ENCODE data around the gene KCTD16. TPM values are rescaled to one million over a fixed set of nuclear protein-coding genes. Genes with fewer than 3 reads are reported as not detected.

Gene KCTD16
- total RNA-seq, 1 donor from 2014 or later, result 0.37 TPM

GRCh38 chr5:144438237-144438636 lies 267.6 kb downstream of the KCTD16 start:
- peaks cover 8% of the 10 kb centered on the region for H3K9me3 Mint-ChIP-seq
- no peak for DNase-seq (ENCODE audit: low read depth, low spot score)
- H3K27me3 Mint-ChIP-seq (ENCODE audit: low read depth), result no peaks in the 10 kb centered on the region
- H3K4me3 Mint-ChIP-seq, result no peak overlapping the region
- H3K4me1 Mint-ChIP-seq, result no peaks in the 10 kb centered on the region
- TF ChIP-seq CTCF (conservative IDR thresholded peaks at IDR 0.05), result no peak
- peaks cover 4% of the 10 kb centered on the region for H3K36me3 Mint-ChIP-seq (ENCODE audit: low read depth)
- H3K27ac Mint-ChIP-seq (ENCODE audit: unreplicated experiment), result no peak overlapping the region

GRCh38 chr5:144448457-144448856 lies 277.8 kb downstream of the KCTD16 start:
- H3K4me3 Mint-ChIP-seq, result no peak overlapping the region
- H3K27me3 Mint-ChIP-seq (ENCODE audit: low read depth), result no peaks in the 10 kb centered on the region
- no peaks in the 10 kb centered on the region for H3K4me1 Mint-ChIP-seq
- peaks cover 7% of the 10 kb centered on the region for H3K9me3 Mint-ChIP-seq
- H3K27ac Mint-ChIP-seq (ENCODE audit: unreplicated experiment), result no peak overlapping the region
- DNase-seq (ENCODE audit: low read depth, low spot score), result no peak
- TF ChIP-seq CTCF (conservative IDR thresholded peaks at IDR 0.05), result no peak
- no peaks in the 10 kb centered on the region for H3K36me3 Mint-ChIP-seq (ENCODE audit: low read depth)

- peaks cover 4% of the 10 kb centered on the region for H3K9me3 Mint-ChIP-seq
- TF ChIP-seq CTCF (conservative IDR thresholded peaks at IDR 0.05), result no peak
- H3K36me3 Mint-ChIP-seq (ENCODE audit: low read depth), result no peaks in the 10 kb centered on the region
- no peak for DNase-seq (ENCODE audit: low read depth, low spot score)
- H3K4me3 Mint-ChIP-seq, result no peak overlapping the region
- no peak overlapping the region for H3K27ac Mint-ChIP-seq (ENCODE audit: unreplicated experiment)
- H3K4me1 Mint-ChIP-seq, result no peaks in the 10 kb centered on the region
- H3K27me3 Mint-ChIP-seq (ENCODE audit: low read depth), result no peaks in the 10 kb centered on the region
Measured at GRCh38 chr5:144451187-144451973, 280.7 kb downstream of the KCTD16 start.

GRCh38 chr5:144453753-144454152 lies 283.1 kb downstream of the KCTD16 start:
- DNase-seq (ENCODE audit: low read depth, low spot score), result no peak

GRCh38 chr5:144457160-144457559 lies 286.5 kb downstream of the KCTD16 start:
- Mint-ChIP-seq H3K27ac (ENCODE audit: unreplicated experiment) (no peak overlapping the region), H3K36me3 (ENCODE audit: low read depth) (no peaks in the 10 kb centered on the region), H3K27me3 (ENCODE audit: low read depth) (no peaks in the 10 kb centered on the region), H3K9me3 (peaks cover 5% of the 10 kb centered on the region), H3K4me3 (no peak overlapping the region), H3K4me1 (no peaks in the 10 kb centered on the region)
- no peak for TF ChIP-seq CTCF (conservative IDR thresholded peaks at IDR 0.05)
- no peak for DNase-seq (ENCODE audit: low read depth, low spot score)

More at GRCh38 chr5:144453753-144454152, 283.1 kb downstream of the KCTD16 start:
- no peak for TF ChIP-seq CTCF (conservative IDR thresholded peaks at IDR 0.05)
- Mint-ChIP-seq H3K4me1 (no peaks in the 10 kb centered on the region), H3K36me3 (ENCODE audit: low read depth) (no peaks in the 10 kb centered on the region), H3K27me3 (ENCODE audit: low read depth) (no peaks in the 10 kb centered on the region), H3K9me3 (peaks cover 4% of the 10 kb centered on the region), H3K4me3 (no peak overlapping the region), H3K27ac (ENCODE audit: unreplicated experiment) (no peak overlapping the region)

Measured in neural crest cell (in vitro differentiated cells).